Measurements from ENCODE around the gene HES1. TPM values are rescaled to one million over a fixed set of nuclear protein-coding genes. Genes with fewer than 3 reads are reported as not detected.

HES1 gene
- total and polyA plus RNA-seq, 4 donors: 5.3 to 12.5 (median 9.0) TPM

DNA sequence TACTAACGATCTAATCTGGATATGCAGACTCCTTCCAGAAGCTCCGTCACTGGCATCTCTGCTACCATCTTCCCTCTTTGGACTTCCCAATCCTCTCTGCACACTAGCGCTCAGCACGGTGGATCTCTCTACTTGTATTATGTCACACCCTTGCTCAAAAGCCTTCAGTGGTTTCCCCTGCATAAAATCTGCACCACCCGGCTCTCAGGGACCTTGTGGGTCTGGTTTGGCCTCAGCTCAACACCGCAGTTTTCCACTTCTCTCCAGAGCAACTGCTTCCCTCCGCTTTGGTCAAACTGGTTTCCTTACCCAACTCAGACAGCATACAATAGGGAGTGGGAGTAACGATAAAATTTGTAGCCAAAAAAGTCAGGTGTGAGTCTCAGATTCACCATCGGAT lies 30.7 kb upstream of the HES1 start:
- Histone ChIP-seq H3K27ac (ENCODE audit: low read depth in 1 of 2, low read length in 2 of 2) (no peak overlapping the region), H3K9me3 (ENCODE audit: control insufficient read depth in 4 of 4, low read length in 3 of 4) (no peaks in the 10 kb centered on the region), H3K4me1 (ENCODE audit: control insufficient read depth in 4 of 4, insufficient read depth in 4 of 4, low read length in 3 of 4) (peaks cover 6 to 39% (median 32%) of the 10 kb centered on the region in 4 donors), H3K4me3 (ENCODE audit: low read depth in 1 of 3, low read length in 3 of 3) (no peak overlapping the region), H3K9ac (ENCODE audit: low read depth in 1 of 2, low read length in 2 of 2) (no peak overlapping the region), H3K36me3 (ENCODE audit: control insufficient read depth in 4 of 4, insufficient read depth in 3 of 4, low read depth in 1 of 4, low read length in 3 of 4) (no peaks in the 10 kb centered on the region), H3K27me3 (ENCODE audit: control insufficient read depth in 4 of 4, insufficient read depth in 4 of 4, low read length in 3 of 4) (no peaks in the 10 kb centered on the region)
- DNase-seq (ENCODE audit: low spot score): no peak
- TF ChIP-seq RXRA (IDR thresholded peaks at IDR 0.05): no peak
- TF ChIP-seq, protein P1, sequence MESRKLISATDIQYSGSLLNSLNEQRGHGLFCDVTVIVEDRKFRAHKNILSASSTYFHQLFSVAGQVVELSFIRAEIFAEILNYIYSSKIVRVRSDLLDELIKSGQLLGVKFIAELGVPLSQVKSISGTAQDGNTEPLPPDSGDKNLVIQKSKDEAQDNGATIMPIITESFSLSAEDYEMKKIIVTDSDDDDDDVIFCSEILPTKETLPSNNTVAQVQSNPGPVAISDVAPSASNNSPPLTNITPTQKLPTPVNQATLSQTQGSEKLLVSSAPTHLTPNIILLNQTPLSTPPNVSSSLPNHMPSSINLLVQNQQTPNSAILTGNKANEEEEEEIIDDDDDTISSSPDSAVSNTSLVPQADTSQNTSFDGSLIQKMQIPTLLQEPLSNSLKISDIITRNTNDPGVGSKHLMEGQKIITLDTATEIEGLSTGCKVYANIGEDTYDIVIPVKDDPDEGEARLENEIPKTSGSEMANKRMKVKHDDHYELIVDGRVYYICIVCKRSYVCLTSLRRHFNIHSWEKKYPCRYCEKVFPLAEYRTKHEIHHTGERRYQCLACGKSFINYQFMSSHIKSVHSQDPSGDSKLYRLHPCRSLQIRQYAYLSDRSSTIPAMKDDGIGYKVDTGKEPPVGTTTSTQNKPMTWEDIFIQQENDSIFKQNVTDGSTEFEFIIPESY (IDR thresholded peaks at IDR 0.05): no peak
- no peak for TF ChIP-seq GABPA (IDR thresholded peaks at IDR 0.05 in 1 of 2, conservative IDR thresholded peaks at IDR 0.05 in 1 of 2)
- TF ChIP-seq SP1 (IDR thresholded peaks at IDR 0.05): no peak
- TF ChIP-seq, protein P2, sequence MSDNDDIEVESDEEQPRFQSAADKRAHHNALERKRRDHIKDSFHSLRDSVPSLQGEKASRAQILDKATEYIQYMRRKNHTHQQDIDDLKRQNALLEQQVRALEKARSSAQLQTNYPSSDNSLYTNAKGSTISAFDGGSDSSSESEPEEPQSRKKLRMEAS (IDR thresholded peaks at IDR 0.05): no peak
- TF ChIP-seq FOXA1 (IDR thresholded peaks at IDR 0.05): no peak
- TF ChIP-seq RAD21 (IDR thresholded peaks at IDR 0.05): no peak
- TF ChIP-seq, protein P3, sequence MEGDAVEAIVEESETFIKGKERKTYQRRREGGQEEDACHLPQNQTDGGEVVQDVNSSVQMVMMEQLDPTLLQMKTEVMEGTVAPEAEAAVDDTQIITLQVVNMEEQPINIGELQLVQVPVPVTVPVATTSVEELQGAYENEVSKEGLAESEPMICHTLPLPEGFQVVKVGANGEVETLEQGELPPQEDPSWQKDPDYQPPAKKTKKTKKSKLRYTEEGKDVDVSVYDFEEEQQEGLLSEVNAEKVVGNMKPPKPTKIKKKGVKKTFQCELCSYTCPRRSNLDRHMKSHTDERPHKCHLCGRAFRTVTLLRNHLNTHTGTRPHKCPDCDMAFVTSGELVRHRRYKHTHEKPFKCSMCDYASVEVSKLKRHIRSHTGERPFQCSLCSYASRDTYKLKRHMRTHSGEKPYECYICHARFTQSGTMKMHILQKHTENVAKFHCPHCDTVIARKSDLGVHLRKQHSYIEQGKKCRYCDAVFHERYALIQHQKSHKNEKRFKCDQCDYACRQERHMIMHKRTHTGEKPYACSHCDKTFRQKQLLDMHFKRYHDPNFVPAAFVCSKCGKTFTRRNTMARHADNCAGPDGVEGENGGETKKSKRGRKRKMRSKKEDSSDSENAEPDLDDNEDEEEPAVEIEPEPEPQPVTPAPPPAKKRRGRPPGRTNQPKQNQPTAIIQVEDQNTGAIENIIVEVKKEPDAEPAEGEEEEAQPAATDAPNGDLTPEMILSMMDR (IDR thresholded peaks at IDR 0.05; ENCODE audit: low read depth, low read length, missing input control): no peak
- no peak for TF ChIP-seq HNF4A (conservative IDR thresholded peaks at IDR 0.05)
- no peak for TF ChIP-seq TAF1 (conservative IDR thresholded peaks at IDR 0.05)
- TF ChIP-seq, protein P4, sequence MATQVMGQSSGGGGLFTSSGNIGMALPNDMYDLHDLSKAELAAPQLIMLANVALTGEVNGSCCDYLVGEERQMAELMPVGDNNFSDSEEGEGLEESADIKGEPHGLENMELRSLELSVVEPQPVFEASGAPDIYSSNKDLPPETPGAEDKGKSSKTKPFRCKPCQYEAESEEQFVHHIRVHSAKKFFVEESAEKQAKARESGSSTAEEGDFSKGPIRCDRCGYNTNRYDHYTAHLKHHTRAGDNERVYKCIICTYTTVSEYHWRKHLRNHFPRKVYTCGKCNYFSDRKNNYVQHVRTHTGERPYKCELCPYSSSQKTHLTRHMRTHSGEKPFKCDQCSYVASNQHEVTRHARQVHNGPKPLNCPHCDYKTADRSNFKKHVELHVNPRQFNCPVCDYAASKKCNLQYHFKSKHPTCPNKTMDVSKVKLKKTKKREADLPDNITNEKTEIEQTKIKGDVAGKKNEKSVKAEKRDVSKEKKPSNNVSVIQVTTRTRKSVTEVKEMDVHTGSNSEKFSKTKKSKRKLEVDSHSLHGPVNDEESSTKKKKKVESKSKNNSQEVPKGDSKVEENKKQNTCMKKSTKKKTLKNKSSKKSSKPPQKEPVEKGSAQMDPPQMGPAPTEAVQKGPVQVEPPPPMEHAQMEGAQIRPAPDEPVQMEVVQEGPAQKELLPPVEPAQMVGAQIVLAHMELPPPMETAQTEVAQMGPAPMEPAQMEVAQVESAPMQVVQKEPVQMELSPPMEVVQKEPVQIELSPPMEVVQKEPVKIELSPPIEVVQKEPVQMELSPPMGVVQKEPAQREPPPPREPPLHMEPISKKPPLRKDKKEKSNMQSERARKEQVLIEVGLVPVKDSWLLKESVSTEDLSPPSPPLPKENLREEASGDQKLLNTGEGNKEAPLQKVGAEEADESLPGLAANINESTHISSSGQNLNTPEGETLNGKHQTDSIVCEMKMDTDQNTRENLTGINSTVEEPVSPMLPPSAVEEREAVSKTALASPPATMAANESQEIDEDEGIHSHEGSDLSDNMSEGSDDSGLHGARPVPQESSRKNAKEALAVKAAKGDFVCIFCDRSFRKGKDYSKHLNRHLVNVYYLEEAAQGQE (IDR thresholded peaks at IDR 0.05): no peak
- TF ChIP-seq NR2F2 (IDR thresholded peaks at IDR 0.05): no peak
- TF ChIP-seq FOXA2 (IDR thresholded peaks at IDR 0.05): no peak
- no peak for TF ChIP-seq YY1 (IDR thresholded peaks at IDR 0.05)
- TF ChIP-seq HNF4G (IDR thresholded peaks at IDR 0.05): no peak
- TF ChIP-seq EGR1 (IDR thresholded peaks at IDR 0.05; ENCODE audit: low read depth in 2 of 2): no peak
- 94% methylated on average over 9 of the region's 9 CpGs for WGBS

DNA sequence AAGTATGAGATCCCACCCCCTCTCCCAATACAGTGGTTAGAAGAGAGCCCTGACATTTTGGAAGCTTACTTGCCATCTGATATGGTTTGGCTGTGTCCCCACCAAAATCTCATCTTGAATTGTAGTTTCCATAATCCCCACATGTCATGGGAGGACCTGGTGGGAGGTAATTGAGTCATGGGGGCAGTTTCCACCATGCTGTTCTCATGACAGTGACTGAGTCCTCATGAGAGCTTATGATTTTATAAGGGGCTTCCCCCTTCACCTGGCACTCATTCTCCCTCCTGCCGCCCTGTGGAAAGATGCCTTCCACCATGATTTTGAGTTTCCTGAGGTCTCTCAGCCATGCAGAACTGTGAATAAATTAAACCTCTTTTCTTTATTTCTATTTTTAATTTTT lies 28.8 kb upstream of the HES1 start:
- Histone ChIP-seq H3K27ac (ENCODE audit: low read depth in 1 of 2, low read length in 2 of 2) (no peak overlapping the region), H3K27me3 (ENCODE audit: control insufficient read depth in 4 of 4, insufficient read depth in 4 of 4, low read length in 3 of 4) (no peaks in the 10 kb centered on the region), H3K36me3 (ENCODE audit: control insufficient read depth in 4 of 4, insufficient read depth in 3 of 4, low read depth in 1 of 4, low read length in 3 of 4) (no peaks in the 10 kb centered on the region), H3K9me3 (ENCODE audit: control insufficient read depth in 4 of 4, low read length in 3 of 4) (no peaks in the 10 kb centered on the region), H3K4me1 (ENCODE audit: control insufficient read depth in 4 of 4, insufficient read depth in 4 of 4, low read length in 3 of 4) (peaks cover 3 to 28% (median 21%) of the 10 kb centered on the region in 4 donors), H3K4me3 (ENCODE audit: low read depth in 1 of 3, low read length in 3 of 3) (no peak overlapping the region), H3K9ac (ENCODE audit: low read depth in 1 of 2, low read length in 2 of 2) (no peak overlapping the region)
- TF ChIP-seq, protein P2 (IDR thresholded peaks at IDR 0.05): no peak
- no peak for TF ChIP-seq NR2F2 (IDR thresholded peaks at IDR 0.05)
- TF ChIP-seq, protein P1 (IDR thresholded peaks at IDR 0.05): no peak
- TF ChIP-seq HNF4G (IDR thresholded peaks at IDR 0.05): no peak
- TF ChIP-seq, protein P5, sequence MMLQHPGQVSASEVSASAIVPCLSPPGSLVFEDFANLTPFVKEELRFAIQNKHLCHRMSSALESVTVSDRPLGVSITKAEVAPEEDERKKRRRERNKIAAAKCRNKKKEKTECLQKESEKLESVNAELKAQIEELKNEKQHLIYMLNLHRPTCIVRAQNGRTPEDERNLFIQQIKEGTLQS (IDR thresholded peaks at IDR 0.05): no peak
- TF ChIP-seq RXRA (IDR thresholded peaks at IDR 0.05): no peak
- TF ChIP-seq, protein P3 (IDR thresholded peaks at IDR 0.05; ENCODE audit: low read depth, low read length, missing input control): no peak
- no peak for TF ChIP-seq FOXA2 (IDR thresholded peaks at IDR 0.05)
- WGBS: 98% methylated on average over 1 of the region's 1 CpG
- DNase-seq (ENCODE audit: low spot score): no peak
